MG63 (cell line): ENCODE data around the gene SLC4A1. TPM values are rescaled to one million over a fixed set of nuclear protein-coding genes. Genes with fewer than 3 reads are reported as not detected.

ENCODE experiments used
- DNase-seq: peaks from one replicate; pipeline ENCODE4 v3.0.0-alpha.2; 2020
- H3K27me3 ChIP-seq: fragments of 250-450 bp; sonication (Bioruptor Pico); 2 replicates; pipeline ENCODE4 v1.5.1; 2020; ENCODE audit warnings: mild to moderate bottlenecking, moderate library complexity
- H3K36me3 ChIP-seq: fragments of 250-450 bp; sonication (Bioruptor Pico); 2 replicates; pipeline ENCODE4 v1.5.1; 2020; ENCODE audit warnings: mild to moderate bottlenecking, moderate library complexity
- H3K4me3 ChIP-seq: fragments of 250-450 bp; sonication (Bioruptor Pico); 2 replicates; pipeline ENCODE4 v1.5.1; 2020; ENCODE audit warnings: mild to moderate bottlenecking, moderate library complexity
- H3K9me3 ChIP-seq: fragments of 250-450 bp; sonication (Bioruptor Pico); 2 replicates; pipeline ENCODE4 v1.5.1; 2020; ENCODE audit warnings: mild to moderate bottlenecking, moderate library complexity
- total RNA-seq: library from RNA; depleted of rRNA; stranded (reverse); fragments of >200 nt; shearing (Covaris generic); gene quantifications from 2 replicates; pipeline ENCODE4 v1.2.3, GENCODE V29; 2014; ENCODE audit warnings: low replicate concordance

SLC4A1 gene
- total RNA-seq, 1 experiment from 2014 or later: not detected

DNA sequence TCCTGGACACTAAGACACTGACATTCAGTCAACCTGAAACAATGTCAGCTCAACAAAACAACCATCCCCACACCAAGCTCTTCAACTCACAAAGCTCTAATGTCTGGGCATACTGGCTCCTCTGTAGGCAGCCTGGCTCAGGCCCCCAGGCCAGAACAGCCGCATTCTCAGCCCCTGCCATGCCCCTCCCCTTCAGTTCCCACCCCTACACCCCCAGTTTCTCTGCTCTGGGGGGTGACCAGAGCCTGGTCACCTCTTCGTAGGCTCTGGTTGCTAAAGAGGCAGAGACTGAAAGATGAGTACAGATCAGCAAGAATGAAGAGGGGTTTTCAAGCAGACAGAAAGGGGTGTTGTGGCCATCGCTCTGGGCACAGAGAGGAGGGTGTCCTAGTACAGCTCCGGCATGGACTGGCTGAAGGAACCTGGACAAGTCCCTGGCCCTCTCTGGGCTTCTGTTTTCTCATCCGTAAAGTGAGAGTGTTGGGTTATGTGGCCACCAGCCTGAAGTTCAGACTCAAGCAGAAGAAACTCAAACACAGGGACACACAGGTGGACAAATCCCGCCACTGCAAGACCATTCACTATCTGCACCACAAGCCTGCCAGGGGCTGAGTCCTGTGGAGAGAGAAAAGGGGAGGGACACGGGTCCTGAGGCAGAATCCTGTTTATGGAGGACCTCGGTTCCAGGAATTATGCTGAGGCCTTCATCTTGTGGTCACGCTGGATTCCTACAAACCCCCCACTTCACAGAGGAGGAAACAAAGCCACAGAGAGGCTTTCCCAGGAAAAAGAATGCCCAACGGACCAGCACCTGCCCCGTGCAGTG, 987 bp upstream of the SLC4A1 start:
- Histone ChIP-seq H3K9me3 (no peaks in the 10 kb centered on the region), H3K4me3 (no peak overlapping the region), H3K27me3 (no peaks in the 10 kb centered on the region), H3K36me3 (no peaks in the 10 kb centered on the region)
- no peak for DNase-seq

GRCh38 chr17:44267165-44267455, 825 bp downstream of the SLC4A1 start:
- no peaks in the 10 kb centered on the region for H3K27me3 ChIP-seq
- no peaks in the 10 kb centered on the region for H3K36me3 ChIP-seq
- DNase-seq: no peak
- no peaks in the 10 kb centered on the region for H3K9me3 ChIP-seq
- no peak overlapping the region for H3K4me3 ChIP-seq

GRCh38 chr17:44266402-44267164, 1.4 kb downstream of the SLC4A1 start:
- Histone ChIP-seq H3K4me3 (no peak overlapping the region), H3K9me3 (no peaks in the 10 kb centered on the region), H3K27me3 (no peaks in the 10 kb centered on the region), H3K36me3 (no peaks in the 10 kb centered on the region)
- no peak for DNase-seq

- DNase-seq: no peak
- no peaks in the 10 kb centered on the region for H3K9me3 ChIP-seq
- no peaks in the 10 kb centered on the region for H3K27me3 ChIP-seq
- H3K36me3 ChIP-seq: no peaks in the 10 kb centered on the region
- H3K4me3 ChIP-seq: no peak overlapping the region
These were observed 4.5 kb downstream of the SLC4A1 start for GRCh38 chr17:44263345-44263902.

GRCh38 chr17:44262654-44263225, 5.2 kb downstream of the SLC4A1 start:
- DNase-seq: no peak
- Histone ChIP-seq H3K36me3 (no peaks in the 10 kb centered on the region), H3K9me3 (no peaks in the 10 kb centered on the region), H3K4me3 (no peak overlapping the region), H3K27me3 (no peaks in the 10 kb centered on the region)

DNA sequence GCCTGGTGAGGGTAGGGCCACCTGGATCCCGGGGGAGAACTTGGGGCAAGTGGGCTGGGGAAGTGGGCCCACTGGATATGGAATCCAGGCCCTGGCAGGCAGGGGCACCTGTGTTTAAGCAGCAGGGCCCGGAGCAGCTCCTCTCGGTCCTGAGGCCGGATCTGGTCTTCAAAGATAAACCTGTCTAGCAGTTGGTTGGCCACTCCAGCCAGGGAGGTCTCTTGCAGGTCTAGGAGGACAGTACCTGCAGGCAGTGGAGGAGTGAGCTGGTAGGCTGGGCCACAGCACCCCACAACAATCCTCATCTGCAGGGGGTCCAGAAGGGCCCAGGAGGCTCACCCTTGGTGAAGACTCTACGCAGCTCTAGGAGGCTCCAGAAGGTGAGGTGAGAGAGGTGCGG, 7.6 kb downstream of the SLC4A1 start:
- Histone ChIP-seq H3K27me3 (peaks cover 6% of the 10 kb centered on the region), H3K36me3 (no peaks in the 10 kb centered on the region), H3K9me3 (no peaks in the 10 kb centered on the region), H3K4me3 (no peak overlapping the region)
- DNase-seq: no peak

- Histone ChIP-seq H3K4me3 (no peak overlapping the region), H3K36me3 (no peaks in the 10 kb centered on the region), H3K27me3 (peaks cover 18% of the 10 kb centered on the region), H3K9me3 (no peaks in the 10 kb centered on the region)
- DNase-seq: no peak
These were observed 9.1 kb downstream of the SLC4A1 start for GRCh38 chr17:44258811-44259351.

DNA sequence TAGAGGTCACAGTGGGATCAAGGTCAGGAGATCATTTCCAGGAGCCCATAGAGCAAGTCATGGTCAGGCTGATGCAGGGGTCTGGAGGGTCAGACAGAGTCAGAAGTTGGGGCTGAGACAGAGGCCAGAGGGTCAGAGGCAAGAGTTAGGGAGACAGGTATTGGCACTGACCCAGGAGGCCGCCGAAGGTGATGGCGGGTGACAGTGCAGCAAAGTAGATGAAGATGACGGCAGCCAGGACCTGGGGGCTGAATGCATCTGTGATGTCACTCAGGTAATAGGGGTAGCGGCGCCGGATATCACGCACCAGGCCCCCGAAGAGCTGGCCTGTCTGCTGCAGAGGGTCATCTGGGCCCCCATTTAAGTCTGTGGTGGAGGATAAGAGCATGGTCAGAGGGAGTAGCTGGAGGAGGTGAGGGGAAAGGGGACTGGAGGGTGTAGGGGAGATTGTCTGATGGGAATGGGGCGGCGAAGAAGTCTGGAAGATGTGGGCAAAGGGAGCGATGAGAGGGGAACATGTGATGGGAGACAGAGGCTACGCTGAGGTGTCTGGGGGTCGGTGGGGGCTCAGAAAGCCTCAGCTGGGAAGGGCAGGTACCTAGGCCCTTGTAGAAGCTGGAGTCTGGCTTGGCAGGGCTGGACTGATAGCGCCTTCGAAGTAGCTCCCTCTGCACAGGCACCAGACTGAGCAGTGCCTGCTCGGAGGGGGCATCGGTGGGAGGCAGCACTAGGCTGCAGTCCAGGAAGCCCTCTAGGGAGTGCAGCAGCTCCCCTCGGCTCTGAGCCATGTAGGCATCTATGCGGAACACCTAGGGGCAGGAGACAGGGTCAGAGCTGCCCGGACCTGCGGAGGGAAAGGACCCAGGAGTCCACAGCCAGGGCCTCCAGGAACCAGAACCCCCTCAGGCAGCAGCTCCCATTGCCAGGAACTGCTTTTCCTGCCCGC, 9.8 kb downstream of the SLC4A1 start:
- H3K9me3 ChIP-seq: no peaks in the 10 kb centered on the region
- peaks cover 18% of the 10 kb centered on the region for H3K27me3 ChIP-seq
- H3K36me3 ChIP-seq: no peaks in the 10 kb centered on the region
- DNase-seq: no peak
- H3K4me3 ChIP-seq: no peak overlapping the region

DNA sequence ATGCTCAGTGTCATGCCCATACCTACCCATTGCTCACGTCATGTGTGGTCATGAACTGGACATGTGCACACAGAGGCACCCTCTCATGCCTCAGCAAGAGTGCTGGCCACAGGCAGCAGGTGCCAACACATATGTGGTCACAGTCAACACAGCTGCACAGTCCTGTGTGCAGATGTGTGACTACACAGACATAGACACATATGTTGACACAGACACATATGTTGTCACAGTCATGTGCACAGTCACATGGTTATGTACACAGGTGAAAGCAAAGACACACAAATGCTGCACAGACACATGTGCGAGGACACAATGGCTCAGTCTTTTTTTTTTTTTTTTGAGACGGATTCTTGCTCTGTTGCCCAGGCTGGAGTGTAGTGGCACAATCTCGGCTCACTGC, 11.3 kb downstream of the SLC4A1 start:
- H3K9me3 ChIP-seq: no peaks in the 10 kb centered on the region
- H3K4me3 ChIP-seq: no peak overlapping the region
- H3K36me3 ChIP-seq: no peaks in the 10 kb centered on the region
- no peak for DNase-seq
- H3K27me3 ChIP-seq: peaks cover 18% of the 10 kb centered on the region

GRCh38 chr17:44255915-44256314, 12.0 kb downstream of the SLC4A1 start:
- Histone ChIP-seq H3K27me3 (peaks cover 18% of the 10 kb centered on the region), H3K4me3 (no peak overlapping the region), H3K9me3 (no peaks in the 10 kb centered on the region), H3K36me3 (no peaks in the 10 kb centered on the region)
- no peak for DNase-seq

GRCh38 chr17:44254361-44255095, 13.4 kb downstream of the SLC4A1 start:
- Histone ChIP-seq H3K36me3 (no peaks in the 10 kb centered on the region), H3K4me3 (no peak overlapping the region), H3K27me3 (peaks cover 18% of the 10 kb centered on the region), H3K9me3 (no peaks in the 10 kb centered on the region)
- no peak for DNase-seq

DNA sequence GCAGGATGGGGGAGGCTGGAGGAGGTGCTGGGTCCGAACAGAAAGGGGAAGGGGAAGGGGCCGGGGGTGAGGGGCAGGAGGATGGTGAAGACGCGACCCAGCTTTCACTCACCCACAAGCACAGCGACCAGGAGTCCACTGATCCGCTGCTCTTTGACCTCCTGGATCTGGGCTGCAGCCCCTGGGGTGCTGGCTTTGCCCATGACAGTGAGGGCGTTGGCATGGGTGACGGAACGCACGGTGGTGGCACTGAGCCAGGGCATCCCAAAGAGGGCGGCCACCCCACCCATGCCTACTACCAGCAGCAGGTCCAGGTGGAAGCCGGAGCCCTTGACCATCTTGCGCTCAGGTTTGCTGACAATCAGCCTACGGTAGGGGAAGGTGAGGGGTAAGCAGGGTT, 14.9 kb downstream of the SLC4A1 start:
- Histone ChIP-seq H3K4me3 (no peak overlapping the region), H3K9me3 (no peaks in the 10 kb centered on the region), H3K36me3 (no peaks in the 10 kb centered on the region), H3K27me3 (peaks cover 18% of the 10 kb centered on the region)
- DNase-seq: no peak

DNA sequence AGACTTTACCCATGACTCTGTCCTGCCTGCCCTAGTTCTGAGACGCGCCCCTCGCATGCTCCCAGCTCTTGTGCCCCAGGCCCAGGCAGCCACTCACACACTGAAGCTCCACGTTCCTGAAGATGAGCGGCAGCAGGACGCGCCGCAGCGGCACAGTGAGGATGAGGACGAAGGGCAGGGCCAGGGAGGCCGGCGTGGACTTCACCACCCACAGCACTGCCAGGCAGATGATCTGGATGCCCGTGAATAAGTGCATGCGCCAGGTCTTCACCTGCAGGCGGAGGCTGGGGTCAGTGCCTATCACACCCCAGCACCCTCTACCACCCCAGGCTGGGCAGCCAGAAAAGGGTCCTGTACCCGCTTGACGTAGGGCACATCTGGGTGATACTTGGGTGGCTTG, 16.9 kb downstream of the SLC4A1 start:
- H3K4me3 ChIP-seq: no peak overlapping the region
- no peak for DNase-seq
- H3K9me3 ChIP-seq: no peaks in the 10 kb centered on the region
- H3K27me3 ChIP-seq: peaks cover 18% of the 10 kb centered on the region
- no peaks in the 10 kb centered on the region for H3K36me3 ChIP-seq

GRCh38 chr17:44249501-44250246, 18.3 kb downstream of the SLC4A1 start:
- Histone ChIP-seq H3K36me3 (no peaks in the 10 kb centered on the region), H3K9me3 (no peaks in the 10 kb centered on the region), H3K4me3 (no peak overlapping the region), H3K27me3 (peaks cover 6% of the 10 kb centered on the region)
- DNase-seq: no peak
